HG03196 (cell line): Measurements from ENCODE around the gene AGAP1.

Experiments used
- ATAC-seq: cut with Tn5 transposase; IDR thresholded peaks from one replicate; pipeline ENCODE4 v1.9.1; 2021; ENCODE audit not compliant: unreplicated experiment

AGAP1 gene

GRCh38 chr2:235493775-235494715, at the start of gene AGAP1:
Gene AGAP1, plus strand, starts transcription at chr2:235494043.
- ATAC-seq: no peak

DNA sequence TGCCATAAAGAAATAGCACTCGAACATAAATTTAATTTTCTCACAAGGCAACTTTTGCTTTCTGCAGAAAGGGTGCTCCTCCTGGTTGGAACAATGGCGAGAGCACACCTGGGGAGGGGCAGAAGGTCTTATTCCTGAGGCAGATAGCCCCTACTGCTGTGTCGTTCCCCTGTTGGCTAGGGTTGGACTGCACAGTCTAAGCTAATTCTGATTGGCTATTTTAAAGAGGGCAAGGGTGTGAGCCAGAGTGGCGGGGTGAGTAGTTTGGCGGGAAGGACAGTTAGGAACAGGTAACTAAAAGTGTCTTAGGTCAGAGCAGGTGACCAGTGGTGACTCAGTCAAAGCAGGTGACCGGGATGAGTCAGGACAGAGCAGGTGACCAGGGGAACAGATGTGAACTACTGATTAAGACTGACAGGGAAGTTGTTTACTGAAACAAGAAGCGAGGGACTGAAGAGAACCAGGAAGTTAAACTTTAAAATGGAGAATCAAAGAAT, 49.7 kb upstream of the AGAP1 start:
- no peak for ATAC-seq

DNA sequence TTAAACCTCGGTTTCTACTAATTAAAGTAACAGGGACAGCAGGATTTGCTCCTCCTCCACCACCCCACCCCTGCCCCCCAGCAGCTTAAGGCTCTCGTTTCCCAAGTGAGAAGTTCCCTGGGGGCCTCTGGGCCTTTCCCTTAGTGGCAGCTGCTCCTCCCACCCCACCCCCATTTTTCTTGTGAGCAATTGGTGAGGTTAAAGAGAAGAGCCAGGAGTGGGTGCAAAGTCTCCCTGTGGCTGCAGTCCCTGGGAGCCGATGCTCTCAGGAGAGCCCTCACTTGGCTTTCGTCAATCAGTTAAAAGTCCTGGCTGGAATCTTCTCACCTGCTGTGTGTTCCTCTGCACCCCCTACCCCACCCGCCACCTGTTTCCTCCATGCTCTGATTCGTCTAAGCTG, 48.7 kb upstream of the AGAP1 start:
- no peak for ATAC-seq

DNA sequence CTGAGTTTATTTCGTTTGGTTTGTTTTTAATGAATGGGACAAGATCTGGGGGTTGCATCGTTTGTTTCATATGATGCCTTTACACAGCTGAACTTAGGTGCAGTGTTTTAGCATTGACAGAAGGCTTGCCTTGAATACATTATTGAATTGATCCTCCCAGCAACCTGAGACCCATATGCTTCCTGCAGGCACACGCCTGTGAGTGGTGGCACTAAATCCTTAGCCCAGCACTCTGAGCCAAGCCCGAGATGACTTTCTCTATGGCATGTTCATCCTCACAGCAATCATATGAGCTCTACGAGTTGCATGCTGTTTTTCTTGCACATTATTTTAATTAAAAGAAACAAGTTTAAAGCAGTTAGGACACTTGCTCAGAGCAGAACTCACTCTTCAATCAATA, 47.8 kb upstream of the AGAP1 start:
- no peak for ATAC-seq

- no peak for ATAC-seq
Measured at GRCh38 chr2:235447210-235447609, 46.6 kb upstream of the AGAP1 start.

- ATAC-seq: no peak
Measured at GRCh38 chr2:235449568-235449967, 44.3 kb upstream of the AGAP1 start.

GRCh38 chr2:235453605-235454151, 40.2 kb upstream of the AGAP1 start:
- ATAC-seq: no peak

DNA sequence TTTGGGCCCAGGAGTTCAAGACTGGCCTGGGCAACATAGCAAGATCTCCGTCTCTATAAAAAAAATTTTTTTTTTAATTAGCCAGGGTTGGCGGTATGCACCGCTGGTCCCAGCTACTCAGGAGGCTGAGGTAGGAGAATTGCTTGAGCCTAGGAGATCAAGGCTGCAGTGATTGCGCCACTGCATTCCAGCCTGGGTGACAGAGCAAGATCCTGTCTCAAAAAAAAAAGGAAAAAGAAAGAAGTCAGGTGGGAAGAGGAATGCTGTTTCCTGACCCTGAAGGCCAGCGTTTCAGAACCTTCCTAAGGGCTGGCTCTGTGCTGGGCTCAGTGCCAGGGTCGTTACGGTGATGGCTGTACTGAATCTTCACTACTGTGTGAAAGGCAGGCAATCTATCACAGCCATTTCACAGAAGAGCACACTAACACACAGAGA, 35.0 kb upstream of the AGAP1 start:
- ATAC-seq: no peak

DNA sequence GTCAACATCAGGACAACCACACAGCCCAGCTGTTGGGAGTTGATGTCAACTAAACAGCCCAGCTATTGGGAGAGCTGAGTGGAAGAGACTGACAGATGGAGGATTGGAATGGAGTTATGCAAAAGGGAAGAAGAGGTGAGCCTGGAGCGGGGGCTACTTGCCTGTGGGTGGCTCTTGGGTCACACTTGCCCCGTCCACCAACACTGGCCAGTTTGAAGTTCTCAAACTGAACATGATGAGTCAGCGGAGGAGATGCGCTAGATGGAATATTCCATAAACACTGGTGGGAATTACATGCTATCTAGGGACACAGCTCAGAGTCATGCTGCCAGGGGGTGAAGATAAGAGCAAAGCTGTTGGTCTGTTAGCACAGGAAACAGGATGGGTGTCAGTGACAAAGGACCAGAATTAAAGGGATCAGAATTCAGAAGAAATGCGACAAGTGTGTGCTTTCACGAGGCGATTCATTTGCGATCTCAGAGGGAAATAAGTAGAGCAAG, 33.2 kb upstream of the AGAP1 start:
- no peak for ATAC-seq

- no peak for ATAC-seq
Measured at GRCh38 chr2:235461763-235462414, 32.0 kb upstream of the AGAP1 start.

- no peak for ATAC-seq
Measured at GRCh38 chr2:235462415-235462790, 31.4 kb upstream of the AGAP1 start.

DNA sequence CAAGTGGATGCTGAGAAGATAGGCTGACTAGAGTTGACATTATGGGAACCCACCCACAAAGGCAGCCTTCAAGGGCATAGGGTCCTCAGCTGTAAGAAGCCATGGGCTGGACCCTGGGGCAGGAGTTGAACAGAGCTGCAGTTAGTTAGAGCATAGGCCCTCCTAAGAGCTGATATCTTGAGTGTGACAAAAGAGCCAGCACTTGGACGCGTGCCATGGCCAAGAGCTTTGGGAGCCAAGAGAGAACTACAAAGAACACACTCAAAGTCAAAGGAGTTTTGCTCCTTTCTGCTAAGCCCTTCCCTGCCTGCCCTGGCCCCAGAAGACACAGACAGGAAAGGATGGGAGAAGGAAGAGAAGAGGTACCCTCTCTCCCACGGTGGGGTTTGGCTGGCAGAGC, 29.9 kb upstream of the AGAP1 start:
- no peak for ATAC-seq

DNA sequence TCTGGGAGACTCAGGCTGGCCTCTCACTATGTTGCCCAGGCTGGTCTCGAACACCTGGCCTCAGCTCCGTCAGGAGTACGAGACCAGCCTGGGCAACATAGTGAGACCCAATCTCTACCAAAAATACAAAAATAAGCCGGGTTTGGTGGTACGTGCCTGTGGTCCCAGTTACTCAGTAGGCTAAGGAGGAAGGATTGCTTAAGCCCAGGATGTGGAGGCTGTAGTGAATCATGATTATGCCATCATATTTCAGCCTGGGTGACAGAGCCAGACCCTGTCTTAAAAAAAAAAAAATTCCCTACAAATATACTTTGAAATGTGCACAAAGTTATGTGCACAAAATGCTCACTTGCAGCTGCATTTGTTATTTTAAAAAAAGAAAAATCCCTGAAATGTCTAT, 26.3 kb upstream of the AGAP1 start:
- no peak for ATAC-seq

DNA sequence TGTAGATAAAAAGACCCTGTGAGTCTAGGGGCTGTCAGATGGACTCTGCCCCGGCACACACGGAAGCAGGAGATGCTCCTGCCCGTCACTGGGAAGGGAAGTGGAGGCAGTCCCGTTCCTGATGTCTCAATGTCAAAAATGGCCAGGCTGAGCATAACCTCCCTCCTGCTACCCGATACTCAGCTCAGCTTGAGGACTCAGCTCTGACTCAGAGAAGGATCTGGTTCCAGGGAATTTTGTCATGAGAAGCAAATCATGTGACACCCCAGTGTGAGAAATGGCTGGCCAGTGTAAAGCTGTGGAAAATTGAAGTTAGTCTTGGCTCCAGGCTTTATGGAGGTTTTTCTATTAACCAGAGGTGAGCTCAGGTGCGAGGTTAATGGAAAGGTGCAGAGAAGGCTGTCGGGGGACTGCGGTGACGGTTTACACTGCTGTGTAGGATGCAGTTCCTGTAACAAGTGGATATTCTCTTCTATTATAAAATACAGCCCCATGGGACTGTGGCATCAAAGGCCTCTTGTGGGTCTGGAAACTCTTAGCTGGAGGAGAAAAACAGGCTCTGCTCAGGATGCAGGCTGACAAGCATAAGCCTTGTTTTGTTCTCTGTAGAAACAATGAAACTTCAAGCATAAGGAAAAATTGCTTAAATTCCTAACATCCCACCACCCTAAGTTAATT, 24.7 kb upstream of the AGAP1 start:
- no peak for ATAC-seq

DNA sequence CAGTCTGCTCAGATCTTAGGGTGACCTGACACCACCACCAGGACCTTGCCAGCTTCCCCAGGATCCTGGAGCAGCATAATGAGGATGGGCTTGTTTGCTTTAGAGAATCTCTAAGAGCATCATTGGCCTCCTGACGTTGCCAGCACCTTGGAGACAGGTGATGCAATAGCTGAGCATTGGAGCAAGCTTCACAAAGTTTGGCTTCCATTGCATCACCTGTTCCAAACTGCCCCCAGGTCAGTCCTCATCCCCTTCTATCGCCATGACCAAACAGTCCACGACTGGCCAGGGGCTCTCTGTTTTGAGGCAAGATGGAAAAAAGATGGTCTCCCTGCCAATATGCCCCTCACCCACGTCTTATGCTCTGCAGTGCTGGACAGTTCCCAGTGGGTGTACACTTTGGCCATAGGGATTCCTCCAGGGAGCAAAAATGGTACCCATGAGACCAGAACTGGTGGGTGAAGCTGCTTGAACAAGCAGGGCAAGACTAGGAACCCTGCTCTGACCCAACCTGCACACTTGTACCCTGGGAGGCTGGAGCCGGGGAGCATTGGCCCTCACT, 22.6 kb upstream of the AGAP1 start:
- no peak for ATAC-seq

DNA sequence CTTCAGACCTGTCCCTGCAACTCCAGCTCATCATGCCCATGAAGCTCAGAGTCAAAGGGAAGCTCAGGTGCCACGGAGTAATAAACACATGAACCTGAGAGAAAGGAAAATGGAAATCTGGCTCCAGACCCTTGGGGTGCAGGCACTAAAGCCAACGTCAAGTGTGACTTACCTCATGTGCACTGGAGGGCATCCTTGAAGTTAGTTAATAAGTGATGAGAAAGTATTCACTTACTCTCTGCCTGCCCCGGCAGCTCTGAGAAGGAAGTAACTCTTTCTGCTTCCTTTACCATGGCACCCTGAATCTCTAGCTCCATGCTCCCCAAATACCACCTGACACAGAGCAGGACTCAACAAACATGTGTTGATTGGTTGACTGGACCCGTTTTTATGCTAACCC, 21.4 kb upstream of the AGAP1 start:
- no peak for ATAC-seq

DNA sequence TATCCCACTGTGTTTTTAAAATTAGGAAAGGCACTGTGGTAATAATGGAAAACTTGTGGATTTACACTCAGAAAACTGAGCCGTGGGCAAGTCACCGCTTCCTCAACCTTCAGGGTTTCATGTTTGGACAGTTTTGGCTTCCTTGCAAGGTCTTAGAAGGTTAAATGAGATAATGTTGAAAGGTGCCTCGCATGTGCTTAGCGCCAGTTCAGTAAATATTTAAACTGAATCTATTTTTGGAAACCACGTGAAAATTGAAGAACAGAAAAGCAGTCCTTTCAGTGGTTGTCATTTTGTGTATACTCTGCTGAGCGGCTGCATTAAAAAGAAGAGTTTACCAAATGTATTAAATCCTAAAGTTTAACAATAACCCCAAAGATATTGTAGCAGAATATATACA, 15.2 kb upstream of the AGAP1 start:
- no peak for ATAC-seq

DNA sequence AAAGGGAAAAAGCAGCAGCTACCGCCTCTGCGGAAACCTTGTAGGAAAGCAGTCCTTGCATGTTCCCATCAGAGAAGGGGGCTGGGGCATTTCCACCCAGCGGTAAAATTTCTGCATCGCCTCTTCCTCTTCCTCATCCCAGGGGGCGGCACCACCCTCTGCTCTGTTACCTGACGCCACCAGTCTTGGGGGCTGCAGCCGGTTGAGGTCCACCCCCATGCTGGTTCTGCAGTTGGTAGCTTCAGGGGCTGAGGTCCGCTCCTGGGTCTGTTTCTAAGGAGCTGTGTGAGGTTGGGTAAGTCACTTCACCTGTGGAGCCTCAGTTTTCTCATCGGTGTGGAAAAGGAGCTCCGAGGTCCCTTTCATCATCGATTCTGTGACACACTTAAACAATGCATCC, 14.2 kb upstream of the AGAP1 start:
- no peak for ATAC-seq

DNA sequence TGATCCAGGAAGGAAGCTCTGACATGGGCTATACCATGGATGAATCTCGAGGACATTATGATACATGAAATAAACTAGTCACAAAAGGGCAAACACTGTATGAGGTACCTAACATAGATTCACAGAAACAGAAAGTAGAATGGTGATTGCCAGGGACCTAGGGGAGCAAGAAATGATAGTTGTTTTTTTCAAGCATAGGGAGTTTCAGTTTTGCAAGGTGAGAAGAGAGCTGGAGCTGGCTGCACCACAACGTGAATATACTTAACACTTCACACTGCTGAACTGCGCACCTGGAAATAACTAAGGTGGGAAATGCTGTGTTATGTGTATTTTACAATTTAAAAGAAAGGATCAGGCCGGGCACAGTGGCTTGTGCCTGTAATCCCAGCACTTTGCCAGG, 13.2 kb upstream of the AGAP1 start:
- ATAC-seq: no peak

- ATAC-seq: no peak
Measured at GRCh38 chr2:235483313-235483712, 10.5 kb upstream of the AGAP1 start.

DNA sequence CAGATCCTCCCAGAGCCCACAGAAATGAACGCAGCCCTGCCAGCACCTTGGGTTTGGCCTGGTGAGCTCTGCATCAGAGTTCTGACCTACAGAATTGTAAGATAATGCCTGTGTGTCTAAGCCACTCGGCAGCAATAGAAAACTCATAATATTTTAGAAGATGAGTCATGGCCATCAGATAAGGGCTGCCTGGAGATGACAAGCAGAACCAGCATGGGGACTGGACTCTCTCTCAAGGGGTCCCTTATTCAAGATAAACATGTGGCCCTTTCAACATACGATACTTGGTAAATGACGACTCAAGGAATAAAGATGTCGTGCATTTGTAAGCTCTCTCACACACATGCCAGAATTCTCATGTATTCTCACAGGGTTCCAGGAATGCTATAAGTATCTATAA, 8.5 kb upstream of the AGAP1 start:
- no peak for ATAC-seq
